Mucosa of rectum (tissue), 2 donors: ENCODE measurements around the gene EVI2A.
"Not testable (repeated sequence)": the region's sequence is repeated elsewhere in the genome, so short reads cannot be mapped to it uniquely, and the experiment has no call there.

ENCODE experiments used
- H3K27ac ChIP-seq, 2 donors: one replicate each; pipeline ENCODE4 v1.7.0; 2013; ENCODE audit warnings: inconsistent platforms in 2 of 2, low read depth in 2 of 2, low read length in 2 of 2
- H3K27me3 ChIP-seq, 2 donors: one replicate each; pipeline ENCODE4 v1.7.0; 2013; ENCODE audit warnings: low read length in 2 of 2; ENCODE audit not compliant: control insufficient read depth in 2 of 2, insufficient read depth in 2 of 2
- H3K36me3 ChIP-seq, 2 donors: one replicate each; pipeline ENCODE4 v1.7.0; 2013; ENCODE audit warnings: low read length in 2 of 2; ENCODE audit not compliant: control insufficient read depth in 2 of 2, insufficient read depth in 2 of 2
- H3K4me1 ChIP-seq, 2 donors: one replicate each; pipeline ENCODE4 v1.7.0; 2013; ENCODE audit warnings: low read length in 2 of 2, mild to moderate bottlenecking in 1 of 2; ENCODE audit not compliant: control insufficient read depth in 2 of 2, insufficient read depth in 2 of 2
- H3K4me3 ChIP-seq, 2 donors: one replicate each; pipeline ENCODE4 v1.7.0; 2013; ENCODE audit warnings: low read length in 2 of 2
- H3K9ac ChIP-seq, 2 donors: one replicate each; pipeline ENCODE4 v1.7.0; 2013; ENCODE audit warnings: low read length in 2 of 2, low read depth in 1 of 2, mild to moderate bottlenecking in 1 of 2
- H3K9me3 ChIP-seq, 2 donors: one replicate each; pipeline ENCODE4 v1.7.0; 2013; ENCODE audit warnings: low read length in 2 of 2; ENCODE audit not compliant: control insufficient read depth in 2 of 2
- donor health status: healthy.
- donor health status: Normal muscosa, but diverticular disease.

EVI2A gene

GRCh38 chr17:31297090-31297489 is 24.3 kb downstream of the EVI2A start, which contains the start of gene OMG:
OMG (minus strand) TSS chr17:31297239; CDS start chr17:31296331, 908 bp downstream.
- Histone ChIP-seq H3K27me3 (no peaks in the 10 kb centered on the region), H3K4me3 (no peak within 1 kb of the TSS), H3K9ac (no peak within 1 kb of the TSS)

DNA sequence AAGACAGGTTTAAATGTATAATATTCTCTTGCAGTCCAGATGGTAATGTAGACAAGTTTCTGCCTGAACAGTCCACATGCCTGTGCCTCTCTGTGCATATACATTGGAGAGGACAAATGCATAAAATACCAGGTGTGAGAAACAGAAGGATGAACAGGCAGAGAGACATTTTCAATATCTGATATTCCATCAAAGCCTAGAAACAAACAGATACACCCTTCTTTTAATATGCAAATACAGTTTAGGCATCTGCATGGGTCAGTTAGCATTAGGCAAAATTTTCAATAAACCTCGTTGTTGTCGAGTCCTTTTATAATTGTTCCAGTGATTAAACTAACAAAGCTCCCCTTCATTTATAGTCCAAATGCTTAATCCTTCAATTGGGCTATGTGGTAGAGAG is 25.3 kb downstream of the EVI2A start:
- H3K27me3 ChIP-seq, result no peaks in the 10 kb centered on the region
- H3K4me3 ChIP-seq, result no peak overlapping the region
- H3K9me3 ChIP-seq, result no peaks in the 10 kb centered on the region
- H3K27ac ChIP-seq, result no peak overlapping the region
- H3K9ac ChIP-seq, result no peak overlapping the region
- peaks cover 0 to 3% of the 10 kb centered on the region in 2 donors for H3K36me3 ChIP-seq
- H3K4me1 ChIP-seq, result no peaks in the 10 kb centered on the region

More at GRCh38 chr17:31297090-31297489, 24.3 kb downstream of the EVI2A start, which contains the start of gene OMG:
- peaks cover 0 to 3% of the 10 kb centered on the region in 2 donors for H3K36me3 ChIP-seq
- no peaks in the 10 kb centered on the region for H3K4me1 ChIP-seq
- H3K27ac ChIP-seq, result no peak within 1 kb of the TSS
- H3K9me3 ChIP-seq, result no peaks in the 10 kb centered on the region

DNA sequence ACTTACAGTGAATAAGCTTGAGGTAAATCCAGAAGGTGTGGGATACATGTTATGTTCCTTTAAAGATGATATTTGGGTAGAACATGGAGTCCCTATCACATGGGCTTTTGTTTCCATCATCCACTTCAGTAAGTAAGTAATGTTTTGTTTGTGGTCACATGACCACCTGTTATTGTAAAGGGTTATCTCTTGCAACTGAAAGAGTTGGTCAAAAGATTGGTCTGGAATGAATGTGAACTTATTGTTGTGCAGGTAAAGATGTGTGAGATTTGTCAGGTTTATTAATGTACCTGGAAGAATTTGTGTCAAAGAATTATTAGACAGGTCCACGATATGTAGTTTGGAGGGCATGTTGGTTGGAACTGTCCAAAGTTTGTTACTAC is 25.9 kb downstream of the EVI2A start:
- Histone ChIP-seq H3K9ac (no peak overlapping the region), H3K27ac (no peak overlapping the region), H3K4me3 (no peak overlapping the region), H3K36me3 (peaks cover 0 to 3% of the 10 kb centered on the region in 2 donors), H3K27me3 (no peaks in the 10 kb centered on the region), H3K4me1 (no peaks in the 10 kb centered on the region), H3K9me3 (no peaks in the 10 kb centered on the region)

- H3K27me3 ChIP-seq, result no peaks in the 10 kb centered on the region
- no peak overlapping the region for H3K27ac ChIP-seq
- no peak overlapping the region for H3K9ac ChIP-seq
- no peaks in the 10 kb centered on the region for H3K9me3 ChIP-seq
- H3K4me1 ChIP-seq, result peaks cover 0 to 4% of the 10 kb centered on the region in 2 donors
- no peak overlapping the region for H3K4me3 ChIP-seq
- peaks cover 0 to 3% of the 10 kb centered on the region in 2 donors for H3K36me3 ChIP-seq
These were observed 26.5 kb downstream of the EVI2A start for GRCh38 chr17:31294820-31295488.

GRCh38 chr17:31294231-31294630 is 27.2 kb downstream of the EVI2A start:
- Histone ChIP-seq H3K27me3 (no peaks in the 10 kb centered on the region), H3K9ac (no peak overlapping the region), H3K36me3 (peaks cover 0 to 3% of the 10 kb centered on the region in 2 donors), H3K4me3 (no peak overlapping the region), H3K4me1 (peaks cover 0 to 4% of the 10 kb centered on the region in 2 donors), H3K9me3 (no peaks in the 10 kb centered on the region), H3K27ac (no peak overlapping the region)

- Histone ChIP-seq H3K9ac (no peak overlapping the region), H3K27ac (no peak overlapping the region)
These were observed 27.8 kb downstream of the EVI2A start for GRCh38 chr17:31293581-31293980.

DNA sequence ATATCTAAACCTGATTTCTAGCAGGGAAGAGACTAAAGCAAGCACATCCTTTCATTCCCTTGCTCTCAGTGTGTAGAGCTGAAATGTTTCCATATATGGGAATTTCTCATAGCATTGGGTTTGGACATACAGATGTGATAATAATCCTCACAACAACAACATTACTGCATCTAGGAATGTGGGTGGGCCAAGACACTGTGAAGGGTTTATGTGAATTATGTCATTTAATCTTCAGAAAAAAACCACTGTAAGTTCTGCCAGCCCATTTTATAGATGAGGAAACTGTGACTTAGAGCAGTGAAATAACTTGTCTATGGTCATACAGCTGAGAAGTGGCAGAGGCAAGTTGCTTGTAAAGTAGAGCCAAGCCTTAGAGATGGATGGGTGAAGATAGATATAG is 29.6 kb downstream of the EVI2A start:
- Histone ChIP-seq H3K36me3 (peaks cover 0 to 3% of the 10 kb centered on the region in 2 donors), H3K27me3 (no peaks in the 10 kb centered on the region), H3K9me3 (no peaks in the 10 kb centered on the region), H3K27ac (no peak overlapping the region), H3K4me3 (no peak overlapping the region), H3K9ac (no peak overlapping the region), H3K4me1 (peaks cover 0 to 4% of the 10 kb centered on the region in 2 donors)

More at GRCh38 chr17:31293581-31293980, 27.8 kb downstream of the EVI2A start:
- peaks cover 0 to 4% of the 10 kb centered on the region in 2 donors for H3K4me1 ChIP-seq
- H3K27me3 ChIP-seq, result no peaks in the 10 kb centered on the region
- no peaks in the 10 kb centered on the region for H3K9me3 ChIP-seq
- H3K4me3 ChIP-seq, result no peak overlapping the region
- peaks cover 0 to 3% of the 10 kb centered on the region in 2 donors for H3K36me3 ChIP-seq

GRCh38 chr17:31289790-31290189 is 31.6 kb downstream of the EVI2A start:
- H3K4me3 ChIP-seq, result no peak overlapping the region
- H3K36me3 ChIP-seq, result peaks cover 0 to 1% of the 10 kb centered on the region in 2 donors
- H3K4me1 ChIP-seq, result peaks cover 0 to 4% of the 10 kb centered on the region in 2 donors
- H3K27me3 ChIP-seq, result no peaks in the 10 kb centered on the region
- H3K9ac ChIP-seq, result no peak overlapping the region
- no peaks in the 10 kb centered on the region for H3K9me3 ChIP-seq
- H3K27ac ChIP-seq, result no peak overlapping the region

GRCh38 chr17:31287932-31288331 is 33.5 kb downstream of the EVI2A start:
- H3K9me3 ChIP-seq, H3K4me3 ChIP-seq, H3K9ac ChIP-seq, H3K36me3 ChIP-seq, H3K4me1 ChIP-seq, H3K27ac ChIP-seq, H3K27me3 ChIP-seq: not testable (repeated sequence)

DNA sequence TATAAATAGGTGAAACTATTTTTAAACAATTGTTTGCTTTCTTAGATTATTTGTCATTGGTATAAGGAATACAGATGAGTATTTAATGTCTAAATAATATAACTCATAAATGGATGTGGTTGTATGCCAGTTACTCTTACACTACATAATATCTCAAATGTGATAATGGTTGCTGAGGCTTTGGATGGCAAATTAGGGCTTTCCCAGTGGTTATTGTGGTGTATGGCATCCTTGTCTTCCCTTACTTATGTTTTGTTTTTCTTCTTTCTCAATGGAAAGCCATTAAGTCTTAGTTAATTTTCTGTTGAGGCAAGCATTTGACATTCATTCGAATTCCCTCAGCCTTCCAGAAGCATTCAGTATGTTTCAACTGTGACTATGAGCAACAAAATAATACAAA is 34.8 kb downstream of the EVI2A start:
- no peak overlapping the region for H3K27ac ChIP-seq
- peaks cover 0 to 4% of the 10 kb centered on the region in 2 donors for H3K4me1 ChIP-seq
- no peaks in the 10 kb centered on the region for H3K36me3 ChIP-seq
- no peaks in the 10 kb centered on the region for H3K9me3 ChIP-seq
- H3K27me3 ChIP-seq, result no peaks in the 10 kb centered on the region
- no peak overlapping the region for H3K4me3 ChIP-seq
- H3K9ac ChIP-seq, result no peak overlapping the region
